ENCODE data around the gene ADAMTS4. TPM values are rescaled to one million over a fixed set of nuclear protein-coding genes. Genes with fewer than 3 reads are reported as not detected.
A peak's percentile ranks its signal among the peaks of the same experiment; 100 is the strongest.

ADAMTS4 gene
- total RNA-seq, 1 experiment from 2014 or later = 7.0 TPM

DNA sequence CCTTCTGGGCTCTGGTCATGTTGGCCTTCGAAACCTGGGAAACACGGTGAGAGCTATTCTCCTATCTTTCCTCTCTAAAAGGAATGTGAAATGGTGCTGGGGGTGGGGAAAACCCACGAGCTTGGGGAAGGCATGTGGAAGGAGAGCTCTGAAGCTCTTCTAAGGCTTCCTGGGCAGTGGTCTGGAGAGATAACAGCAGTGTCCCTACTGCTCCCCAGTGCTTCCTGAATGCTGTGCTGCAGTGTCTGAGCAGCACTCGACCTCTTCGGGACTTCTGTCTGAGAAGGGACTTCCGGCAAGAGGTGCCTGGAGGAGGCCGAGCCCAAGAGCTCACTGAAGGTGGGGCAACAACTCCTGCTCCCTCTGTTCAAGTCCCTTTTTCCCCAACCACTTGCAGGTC is 36.8 kb downstream of the ADAMTS4 start:
- Histone ChIP-seq H3K23ac (ENCODE audit: insufficient read length, low read depth, low read length) (no peak overlapping the region), H2BK12ac (ENCODE audit: insufficient read length, low read depth, low read length) (no peak overlapping the region), H3K9ac (ENCODE audit: extremely low read depth, insufficient read length, low read length) (no peak overlapping the region), H2BK15ac (ENCODE audit: low read depth, low read length) (no peak overlapping the region), H3K4me2 (ENCODE audit: insufficient read depth, insufficient read length, low read length) (no peak overlapping the region), H4K5ac (ENCODE audit: insufficient read length, low read depth, low read length) (no peak overlapping the region), H3K23me2 (ENCODE audit: insufficient read length, low read depth, low read length, poor library complexity, severe bottlenecking) (peaks cover 14% of the 10 kb centered on the region), H3K18ac (ENCODE audit: insufficient read length, low read depth, low read length) (no peak overlapping the region), H2BK120ac (ENCODE audit: low read depth, low read length, poor library complexity, severe bottlenecking) (no peak overlapping the region), H2AFZ (ENCODE audit: low read length) (no peak overlapping the region), H3K79me1 (ENCODE audit: insufficient read depth, low read depth, low read length, poor library complexity, severe bottlenecking) (no peaks in the 10 kb centered on the region), H4K8ac (replicated peaks; ENCODE audit: insufficient read length, low read depth, low read length) (no peak overlapping the region), H4K91ac (ENCODE audit: insufficient read length, low read depth, low read length) (no peak overlapping the region), H2AK5ac (ENCODE audit: insufficient read length, low read length) (no peak overlapping the region), H3K14ac (ENCODE audit: insufficient read depth, low read length) (no peak overlapping the region), H3T11ph (ENCODE audit: low read length) (no peak overlapping the region), H3K79me2 (ENCODE audit: insufficient read depth, low read length) (no peaks in the 10 kb centered on the region), H3K4ac (ENCODE audit: low read depth, low read length) (no peak overlapping the region), H3K9me3 (ENCODE audit: control insufficient read depth, low read depth, low read length) (no peaks in the 10 kb centered on the region), H2BK5ac (ENCODE audit: insufficient read length, low read length) (no peak overlapping the region), H2BK20ac (ENCODE audit: low read depth, low read length, poor library complexity, severe bottlenecking) (no peak overlapping the region), H3K4me1 (ENCODE audit: insufficient read depth, low read length) (no peaks in the 10 kb centered on the region), H4K20me1 (ENCODE audit: control insufficient read depth, insufficient read depth, insufficient read length) (no peaks in the 10 kb centered on the region), H3K56ac (ENCODE audit: insufficient read length, low read depth, low read length) (no peak overlapping the region), H3K27me3 (ENCODE audit: insufficient read depth, low read length) (no peaks in the 10 kb centered on the region), H3K27ac (ENCODE audit: insufficient read length, low read depth, low read length) (no peak overlapping the region)
- Mint-ChIP-seq H3K4me1 (peaks cover 29 to 30% of the 10 kb centered on the region in 2 experiments), H3K36me3 (ENCODE audit: insufficient read depth in 1 of 3, low read depth in 3 of 3) (peaks cover 27 to 64% (median 53%) of the 10 kb centered on the region in 3 experiments), H3K4me3 (0 out of 5 replicates have a peak overlapping the region, but pooled peaks of 1 of the 2 experiments have one; percentile 49), H3K27me3 (ENCODE audit: low read depth) (no peaks in the 10 kb centered on the region; the same call in 1 of the 2 replicates), H3K27ac (no peak overlapping the region), H3K9me3 (no peaks in the 10 kb centered on the region)
- TF ChIP-seq, protein P1, sequence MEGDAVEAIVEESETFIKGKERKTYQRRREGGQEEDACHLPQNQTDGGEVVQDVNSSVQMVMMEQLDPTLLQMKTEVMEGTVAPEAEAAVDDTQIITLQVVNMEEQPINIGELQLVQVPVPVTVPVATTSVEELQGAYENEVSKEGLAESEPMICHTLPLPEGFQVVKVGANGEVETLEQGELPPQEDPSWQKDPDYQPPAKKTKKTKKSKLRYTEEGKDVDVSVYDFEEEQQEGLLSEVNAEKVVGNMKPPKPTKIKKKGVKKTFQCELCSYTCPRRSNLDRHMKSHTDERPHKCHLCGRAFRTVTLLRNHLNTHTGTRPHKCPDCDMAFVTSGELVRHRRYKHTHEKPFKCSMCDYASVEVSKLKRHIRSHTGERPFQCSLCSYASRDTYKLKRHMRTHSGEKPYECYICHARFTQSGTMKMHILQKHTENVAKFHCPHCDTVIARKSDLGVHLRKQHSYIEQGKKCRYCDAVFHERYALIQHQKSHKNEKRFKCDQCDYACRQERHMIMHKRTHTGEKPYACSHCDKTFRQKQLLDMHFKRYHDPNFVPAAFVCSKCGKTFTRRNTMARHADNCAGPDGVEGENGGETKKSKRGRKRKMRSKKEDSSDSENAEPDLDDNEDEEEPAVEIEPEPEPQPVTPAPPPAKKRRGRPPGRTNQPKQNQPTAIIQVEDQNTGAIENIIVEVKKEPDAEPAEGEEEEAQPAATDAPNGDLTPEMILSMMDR (conservative IDR thresholded peaks at IDR 0.05) = no peak
- DNase-seq = no peak
- WGBS (ENCODE audit: extremely low coverage, insufficient read length, low lambda C conversion rate) = no CpG with 5 or more reads among the region's 7 CpGs
